HepG2 (cell line): ENCODE measurements around the gene RRAS. TPM values are rescaled to one million over a fixed set of nuclear protein-coding genes. Genes with fewer than 3 reads are reported as not detected.

Experiments used
- CBFB ChIP-seq: sonication (generic); formaldehyde crosslinking; IDR thresholded peaks from 2 replicates; pipeline ENCODE4 v1.4.0; 2020; ENCODE audit warnings: missing genetic modification reagents
- FOXC1 ChIP-seq: sonication (generic); formaldehyde crosslinking; IDR thresholded peaks from 2 replicates; pipeline ENCODE4 v1.8.0; 2022; ENCODE audit warnings: mild to moderate bottlenecking, missing genetic modification reagents, borderline replicate concordance
- IRF9 ChIP-seq: sonication (generic); formaldehyde crosslinking; IDR thresholded peaks from 2 replicates; pipeline ENCODE4 v1.8.0; 2022; ENCODE audit warnings: missing genetic modification reagents, mild to moderate bottlenecking, borderline replicate concordance
- MBNL3 ChIP-seq: fragments of 250-450 bp; sonication (Bioruptor Pico); conservative IDR thresholded peaks from 2 replicates; pipeline ENCODE4 v1.8.0; 2022; ENCODE audit warnings: mild to moderate bottlenecking, inconsistent platforms
- MEIS2 ChIP-seq: sonication (generic); formaldehyde crosslinking; IDR thresholded peaks from 2 replicates; pipeline ENCODE4 v1.9.0; 2021; ENCODE audit warnings: mild to moderate bottlenecking, missing genetic modification reagents
- MIXL1 ChIP-seq: IDR thresholded peaks from 2 replicates; pipeline ENCODE4 v1.6.1; 2016
- PCBP1 ChIP-seq: fragments of 200-400 bp; formaldehyde crosslinking; IDR thresholded peaks from 2 replicates; pipeline ENCODE4 v1.6.1; 2017; ENCODE audit warnings: mild to moderate bottlenecking, low read depth, low read length, borderline replicate concordance
- POLR2A ChIP-seq, 2 experiments: IDR thresholded peaks; 2 replicates each; pipeline ENCODE4 v1.6.1; 2011; ENCODE audit warnings: low read depth in 2 of 2, low read length in 2 of 2, mild to moderate bottlenecking in 1 of 2, moderate library complexity in 1 of 2; ENCODE audit not compliant: insufficient read depth in 1 of 2
- RAD21 ChIP-seq: fragments of 450-650 bp; formaldehyde crosslinking; IDR thresholded peaks from 2 replicates; pipeline ENCODE4 v1.5.0; 2020; ENCODE audit warnings: mild to moderate bottlenecking
- SIX1 ChIP-seq: sonication (generic); formaldehyde crosslinking; IDR thresholded peaks from 2 replicates; pipeline ENCODE4 v1.4.0; 2020; ENCODE audit warnings: missing genetic modification reagents, borderline replicate concordance
- TSC22D2 ChIP-seq: sonication (generic); formaldehyde crosslinking; IDR thresholded peaks from 2 replicates; pipeline ENCODE4 v1.5.1; 2020; ENCODE audit warnings: missing genetic modification reagents, mild to moderate bottlenecking, borderline replicate concordance
- ZBTB33 ChIP-seq: sonication (generic); formaldehyde crosslinking; IDR thresholded peaks from 2 replicates; pipeline ENCODE4 v1.4.0; 2020; ENCODE audit warnings: missing genetic modification reagents
- ZKSCAN5 ChIP-seq: sonication (generic); formaldehyde crosslinking; IDR thresholded peaks from 2 replicates; pipeline ENCODE4 v1.5.1; 2020; ENCODE audit warnings: mild to moderate bottlenecking, missing genetic modification reagents
- ZNF205 ChIP-seq: IDR thresholded peaks from 2 replicates; pipeline ENCODE4 v1.6.1; 2018; ENCODE audit warnings: missing biosample characterization, missing genetic modification reagents
- ZNF317 ChIP-seq: sonication (generic); formaldehyde crosslinking; IDR thresholded peaks from 2 replicates; pipeline ENCODE4 v1.5.0; 2020; ENCODE audit warnings: mild to moderate bottlenecking, missing genetic modification reagents
- ZNF598 ChIP-seq: sonication (generic); formaldehyde crosslinking; IDR thresholded peaks from 2 replicates; pipeline ENCODE4 v1.5.1; 2020; ENCODE audit warnings: mild to moderate bottlenecking, missing genetic modification reagents, borderline replicate concordance
- ZNF740 ChIP-seq: sonication (generic); formaldehyde crosslinking; IDR thresholded peaks from 2 replicates; pipeline ENCODE4 v1.4.0; 2020; ENCODE audit warnings: missing genetic modification reagents
- ZNF746 ChIP-seq: sonication (generic); formaldehyde crosslinking; IDR thresholded peaks from 2 replicates; pipeline ENCODE4 v1.8.0; 2022; ENCODE audit warnings: mild to moderate bottlenecking, missing genetic modification reagents
- polyA plus RNA-seq, 8 experiments: library from polyadenylated mRNA; depleted of rRNA in 3 of 8; stranded (reverse) in 7 of 8; unstranded in 1 of 8; fragments of >200 nt; fragmentation: Illumina TruSeq in 4 of 8; extraction: Trizol in 4 of 8; gene quantifications; 2 replicates each; pipeline versions ENCODE4 v1.2.1 to v1.2.3, GENCODE V29; 2011 to 2016; ENCODE audit warnings: low read depth in 4 of 8, missing spikeins in 1 of 8, mixed read lengths in 1 of 8; ENCODE audit not compliant: insufficient read depth in 1 of 8
- total RNA-seq, 5 experiments: library from RNA; depleted of rRNA; stranded (reverse); fragments of >200 nt; fragmentation: Illumina TruSeq; extraction: Trizol; gene quantifications; 2 replicates each; pipeline ENCODE4 v1.2.3, GENCODE V29; 2016; ENCODE audit warnings: low read depth in 1 of 5
- TF ChIP-seq, protein P1 (sequence below): sonication (generic); formaldehyde crosslinking; IDR thresholded peaks from 2 replicates; pipeline ENCODE4 v1.5.1; 2020; ENCODE audit warnings: missing genetic modification reagents, mild to moderate bottlenecking, borderline replicate concordance
- TF ChIP-seq, protein P2 (sequence below): sonication (generic); formaldehyde crosslinking; IDR thresholded peaks from 2 replicates; pipeline ENCODE4 v1.4.0; 2020; ENCODE audit warnings: missing genetic modification reagents, borderline replicate concordance

The RRAS gene
- total and polyA plus RNA-seq, 2 of the 13 experiments (the other 11 are each of a cell fraction or from before 2014, with no cell fraction given): 1.5 to 12.0 TPM

- TF ChIP-seq ZBTB33 (CRISPR knock-in tag) (peak; percentile 14; the same call in 1 of the 2 replicates), ZKSCAN5 (CRISPR knock-in tag) (no peak), CBFB (CRISPR knock-in tag) (peak; percentile 74; the same call in 1 of the 2 replicates), IRF9 (peak; percentile 44; the same call in 1 of the 2 replicates), ZNF740 (CRISPR knock-in tag) (no peak), ZNF746 (CRISPR knock-in tag) (no peak), POLR2A (IDR thresholded peaks at IDR 0.05; ENCODE audit: insufficient read depth in 1 of 2, low read depth in 2 of 2, low read length in 2 of 2) (peak; percentile 81 to 92), MEIS2 (CRISPR knock-in tag) (peak; percentile 43; the same call in 1 of the 2 replicates), PCBP1 (peak; percentile 66; the same call in 1 of the 2 replicates), SIX1 (CRISPR knock-in tag) (no peak), ZNF598 (CRISPR knock-in tag) (0 out of 2 replicates have a peak, but pooled peaks have one; percentile 38), ZNF205 (0 out of 2 replicates have a peak, but pooled peaks have one; percentile 13), ZNF317 (CRISPR knock-in tag) (peak; percentile 47; the same call in 1 of the 2 replicates), RAD21 (CRISPR knock-in tag) (no peak), FOXC1 (CRISPR knock-in tag) (peak; percentile 34; the same call in 1 of the 2 replicates), MBNL3 (CRISPR knock-in tag) (no peak), MIXL1 (CRISPR knock-in tag) (peak; percentile 81), TSC22D2 (CRISPR knock-in tag) (no peak)
- TF ChIP-seq, protein P1, sequence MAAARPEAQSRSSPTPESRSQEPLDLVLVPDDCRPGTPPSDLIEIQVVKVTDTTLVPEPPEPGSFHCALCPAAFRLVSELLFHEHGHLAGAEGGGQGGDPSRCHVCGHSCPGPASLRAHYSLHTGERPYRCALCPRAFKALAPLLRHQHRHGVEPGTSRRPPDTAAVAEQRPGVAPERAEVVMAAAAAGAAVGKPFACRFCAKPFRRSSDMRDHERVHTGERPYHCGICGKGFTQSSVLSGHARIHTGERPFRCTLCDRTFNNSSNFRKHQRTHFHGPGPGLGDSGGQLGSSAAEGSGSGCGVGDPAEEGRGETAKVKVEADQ (CRISPR knock-in tag): peak; percentile 68; the same call in 1 of the 2 replicates
- TF ChIP-seq, protein P2, sequence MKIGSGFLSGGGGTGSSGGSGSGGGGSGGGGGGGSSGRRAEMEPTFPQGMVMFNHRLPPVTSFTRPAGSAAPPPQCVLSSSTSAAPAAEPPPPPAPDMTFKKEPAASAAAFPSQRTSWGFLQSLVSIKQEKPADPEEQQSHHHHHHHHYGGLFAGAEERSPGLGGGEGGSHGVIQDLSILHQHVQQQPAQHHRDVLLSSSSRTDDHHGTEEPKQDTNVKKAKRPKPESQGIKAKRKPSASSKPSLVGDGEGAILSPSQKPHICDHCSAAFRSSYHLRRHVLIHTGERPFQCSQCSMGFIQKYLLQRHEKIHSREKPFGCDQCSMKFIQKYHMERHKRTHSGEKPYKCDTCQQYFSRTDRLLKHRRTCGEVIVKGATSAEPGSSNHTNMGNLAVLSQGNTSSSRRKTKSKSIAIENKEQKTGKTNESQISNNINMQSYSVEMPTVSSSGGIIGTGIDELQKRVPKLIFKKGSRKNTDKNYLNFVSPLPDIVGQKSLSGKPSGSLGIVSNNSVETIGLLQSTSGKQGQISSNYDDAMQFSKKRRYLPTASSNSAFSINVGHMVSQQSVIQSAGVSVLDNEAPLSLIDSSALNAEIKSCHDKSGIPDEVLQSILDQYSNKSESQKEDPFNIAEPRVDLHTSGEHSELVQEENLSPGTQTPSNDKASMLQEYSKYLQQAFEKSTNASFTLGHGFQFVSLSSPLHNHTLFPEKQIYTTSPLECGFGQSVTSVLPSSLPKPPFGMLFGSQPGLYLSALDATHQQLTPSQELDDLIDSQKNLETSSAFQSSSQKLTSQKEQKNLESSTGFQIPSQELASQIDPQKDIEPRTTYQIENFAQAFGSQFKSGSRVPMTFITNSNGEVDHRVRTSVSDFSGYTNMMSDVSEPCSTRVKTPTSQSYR (CRISPR knock-in tag): no peak
These were observed 1.9 kb upstream of the RRAS start, which contains the start of gene SCAF1 (continued) for GRCh38 chr19:49641688-49642491.
